Activated CD4-positive, alpha-beta T cell treated with anti-CD3 and anti-CD28 coated beads, Interleukin-2, amount 50 U/mL, for 4 hours (primary cell): ENCODE measurements around the gene SEPTIN12.
A peak's percentile ranks its signal among the peaks of the same experiment; 100 is the strongest.

Source experiments
- DNase-seq, 2 experiments: peaks; one replicate each; pipeline ENCODE4 v3.0.0-alpha.2; 2020

The SEPTIN12 gene

GRCh38 chr16:4787627-4788482, at the start of gene SEPTIN12:
Gene SEPTIN12 (minus strand): TSS chr16:4788345. CDS start chr16:4787645, 700 bp downstream.
- no peak for DNase-seq

DNA sequence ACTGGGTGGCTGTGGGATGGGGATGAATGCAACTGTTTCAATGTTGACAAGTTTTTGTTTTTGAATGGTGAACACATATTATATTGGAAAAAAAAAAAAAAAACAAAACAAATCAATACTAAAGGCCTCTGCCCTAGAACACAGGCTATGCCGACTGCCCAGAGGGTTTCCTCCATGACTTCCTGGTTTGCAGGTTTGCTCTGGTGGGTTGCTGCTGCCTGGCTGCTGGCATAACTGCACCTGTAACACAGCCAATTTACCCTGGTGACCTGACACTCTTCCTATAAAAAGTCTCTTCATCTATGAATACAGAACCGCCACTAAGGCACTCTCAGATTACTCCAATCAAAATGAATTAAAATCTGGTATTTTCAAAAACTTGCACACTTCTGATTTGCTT, 48.6 kb upstream of the SEPTIN12 start:
- no peak for DNase-seq

DNA sequence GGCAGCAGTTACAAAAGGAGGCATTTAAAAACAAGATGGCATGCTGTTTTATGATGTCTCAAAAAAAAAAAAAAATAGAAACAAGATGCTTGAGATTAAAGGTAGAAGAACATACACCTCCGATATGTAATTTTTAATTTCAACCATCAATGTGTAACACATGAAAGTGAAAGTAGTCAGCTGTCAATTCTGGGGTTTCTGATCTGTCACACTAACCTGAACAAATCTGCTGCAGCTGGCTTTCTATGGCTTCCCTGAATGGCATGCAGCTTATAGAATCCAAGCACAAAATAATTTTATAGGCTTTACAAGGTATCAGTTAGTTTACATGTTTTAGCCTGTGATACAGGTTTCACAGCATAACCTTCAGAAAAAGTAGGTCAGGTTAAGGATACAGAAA, 45.4 kb upstream of the SEPTIN12 start:
- no peak for DNase-seq

- DNase-seq: no peak
These were observed 44.7 kb upstream of the SEPTIN12 start for GRCh38 chr16:4832698-4833343.

- DNase-seq: no peak
These were observed 43.5 kb upstream of the SEPTIN12 start for GRCh38 chr16:4831616-4832015.

DNA sequence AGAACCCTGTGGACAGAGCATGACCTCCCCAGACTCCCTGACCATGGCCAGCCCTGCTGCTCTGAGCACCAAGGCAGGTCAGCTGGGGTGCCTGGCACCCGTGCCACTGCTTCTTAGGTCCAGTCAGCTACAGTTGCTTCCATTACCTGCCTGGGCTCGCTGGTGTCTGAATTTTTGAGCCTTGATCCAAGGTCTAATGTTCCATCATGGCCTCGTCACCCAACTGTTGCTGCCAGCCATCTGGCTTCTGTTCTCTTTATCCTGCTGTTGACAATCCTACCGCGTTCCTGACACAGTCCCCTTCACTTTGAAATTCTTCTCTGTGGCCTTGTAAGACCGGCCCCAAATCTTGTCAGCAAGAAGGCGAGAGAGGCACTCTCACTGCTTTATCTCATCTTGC, 42.3 kb upstream of the SEPTIN12 start:
- DNase-seq: no peak

GRCh38 chr16:4828567-4829321, 40.6 kb upstream of the SEPTIN12 start:
- no peak for DNase-seq

DNA sequence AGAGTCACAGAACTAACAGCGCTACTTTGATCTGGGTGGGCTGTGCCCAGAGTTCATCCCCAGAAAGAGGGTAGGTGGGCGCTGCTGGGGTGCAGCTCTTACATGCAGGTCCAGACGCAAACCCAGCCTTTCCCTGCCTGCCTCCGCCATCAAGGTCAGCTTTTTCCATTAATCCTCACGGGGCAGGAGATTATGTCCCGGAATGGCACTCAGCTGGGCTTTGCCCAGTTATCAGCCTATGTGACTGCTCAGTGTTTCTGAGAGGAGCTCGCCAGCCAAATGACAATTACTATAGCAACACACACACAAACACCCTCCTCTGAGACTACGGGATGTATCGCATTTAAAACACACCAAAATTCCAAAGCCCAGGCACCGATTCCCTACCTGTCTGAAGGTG, 38.8 kb upstream of the SEPTIN12 start:
- no peak for DNase-seq

GRCh38 chr16:4826526-4826925, 38.4 kb upstream of the SEPTIN12 start:
- no peak for DNase-seq

DNA sequence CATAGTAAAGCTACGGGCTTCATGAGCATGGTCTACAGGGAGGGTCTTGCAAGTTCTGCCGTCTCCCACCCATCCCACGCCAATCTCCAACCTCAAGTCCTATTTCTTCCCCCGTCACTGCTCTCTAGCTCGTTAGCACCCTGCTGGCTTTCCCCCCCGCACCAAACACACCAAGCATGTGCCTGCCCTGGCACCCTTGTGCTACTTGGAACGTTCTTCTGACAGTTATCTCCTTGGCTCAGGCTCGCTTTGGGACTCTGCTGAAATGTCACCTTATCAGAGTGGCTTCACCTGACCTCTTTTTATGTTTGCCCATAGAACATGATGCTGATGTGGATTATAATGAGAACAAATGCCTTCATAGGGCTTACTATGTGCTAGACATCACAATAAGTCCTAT, 37.1 kb upstream of the SEPTIN12 start:
- no peak for DNase-seq

DNA sequence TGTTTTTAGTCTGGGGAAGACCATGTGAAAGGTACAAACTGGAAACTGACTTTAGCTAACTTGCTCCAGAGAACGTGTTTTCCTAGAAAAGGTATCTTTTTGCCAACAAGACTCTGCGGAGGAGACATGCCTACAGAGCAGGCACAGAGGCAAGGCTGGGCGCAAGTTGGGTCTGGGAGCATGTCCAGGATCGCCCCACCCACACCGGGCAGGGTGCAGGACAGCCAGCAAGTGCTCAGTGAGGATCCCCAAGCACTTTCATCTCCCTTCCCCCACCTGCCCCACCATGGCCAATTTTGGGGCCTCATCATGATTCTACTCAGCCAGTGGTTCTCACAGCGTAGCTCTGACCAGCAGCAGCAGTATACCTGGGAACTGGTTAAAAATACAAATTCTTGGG, 32.5 kb upstream of the SEPTIN12 start:
- no peak for DNase-seq

- DNase-seq: no peak
These were observed 26.5 kb upstream of the SEPTIN12 start for GRCh38 chr16:4814542-4815173.

- no peak for DNase-seq
These were observed 25.9 kb upstream of the SEPTIN12 start for GRCh38 chr16:4814046-4814445.

DNA sequence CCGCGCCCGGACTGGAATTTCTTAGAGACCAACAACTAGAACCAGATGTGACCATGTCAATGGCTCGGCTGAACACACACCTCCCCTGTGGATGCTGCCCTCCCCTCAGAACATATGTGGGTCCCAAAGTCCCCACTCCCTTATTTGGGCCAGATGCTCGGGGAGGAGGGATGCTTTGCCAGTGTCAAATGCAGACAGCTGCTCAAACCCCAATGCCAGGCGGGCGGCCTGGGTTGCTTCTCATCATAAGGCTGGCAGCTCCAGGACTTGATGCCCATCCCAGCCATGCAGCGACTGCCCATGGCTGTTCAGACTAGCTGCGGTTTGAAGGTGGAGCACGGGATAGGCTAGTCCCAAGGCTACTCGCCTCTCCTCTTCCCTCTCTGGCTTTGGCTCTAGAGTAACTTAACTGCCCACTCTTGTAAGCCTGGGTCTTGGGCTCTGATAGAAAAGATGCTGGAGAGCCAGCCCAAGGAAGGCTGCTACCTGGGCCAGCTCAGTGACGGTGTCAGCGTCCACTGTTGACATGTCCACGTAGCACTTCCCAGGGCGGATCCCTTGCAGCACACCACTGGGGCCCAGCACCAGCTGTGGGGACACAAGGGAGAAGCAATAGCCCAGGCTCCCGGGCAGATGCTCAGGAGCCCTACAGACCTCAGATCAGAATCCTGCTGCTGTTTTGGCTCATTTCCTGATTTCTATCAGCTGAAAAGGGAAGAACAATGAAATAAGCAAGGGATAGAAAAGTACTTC, 25.3 kb upstream of the SEPTIN12 start:
- no peak for DNase-seq

DNA sequence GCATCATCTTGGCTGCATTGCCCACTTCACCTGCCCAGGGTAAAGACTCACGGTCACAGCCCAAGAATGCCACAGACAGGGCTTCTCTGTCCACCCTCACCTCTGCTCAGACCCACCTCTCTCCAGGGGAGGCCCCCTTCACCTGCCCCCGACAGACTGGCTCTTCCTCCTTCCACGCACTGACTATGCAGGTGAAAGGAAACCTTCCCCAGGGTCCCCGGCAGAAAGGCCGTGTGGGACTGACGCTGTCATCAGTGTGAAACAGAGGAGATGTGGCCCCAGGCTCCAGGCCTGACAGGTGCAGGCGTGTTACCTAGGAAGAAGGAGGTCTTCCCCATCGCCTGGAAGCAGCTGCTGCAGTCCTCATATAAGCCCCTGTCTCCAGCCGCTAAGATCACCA, 23.6 kb upstream of the SEPTIN12 start:
- DNase-seq: no peak

GRCh38 chr16:4811242-4811641, 23.1 kb upstream of the SEPTIN12 start:
- DNase-seq: no peak

GRCh38 chr16:4806280-4806679, 18.1 kb upstream of the SEPTIN12 start:
- DNase-seq: no peak

DNA sequence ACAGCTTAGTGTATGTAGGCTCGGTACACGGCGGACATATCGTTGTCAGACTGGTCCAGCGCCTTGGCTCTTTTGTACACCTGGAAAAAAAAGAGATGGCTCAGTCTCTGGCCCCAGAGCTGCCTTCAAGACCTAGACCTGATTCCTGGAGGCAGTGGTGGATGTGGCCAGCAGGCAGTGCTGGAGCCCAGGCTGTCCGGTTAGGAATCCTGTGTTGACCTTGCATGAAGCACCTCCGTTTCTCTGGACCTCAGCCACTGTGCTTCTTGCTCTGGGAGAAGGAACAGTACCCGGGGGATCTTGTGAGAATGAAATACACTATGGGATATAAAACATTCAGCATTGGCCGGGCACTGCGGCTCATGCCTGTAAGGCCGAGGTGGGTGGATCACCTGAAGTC, 17.1 kb upstream of the SEPTIN12 start:
- DNase-seq: no peak

DNA sequence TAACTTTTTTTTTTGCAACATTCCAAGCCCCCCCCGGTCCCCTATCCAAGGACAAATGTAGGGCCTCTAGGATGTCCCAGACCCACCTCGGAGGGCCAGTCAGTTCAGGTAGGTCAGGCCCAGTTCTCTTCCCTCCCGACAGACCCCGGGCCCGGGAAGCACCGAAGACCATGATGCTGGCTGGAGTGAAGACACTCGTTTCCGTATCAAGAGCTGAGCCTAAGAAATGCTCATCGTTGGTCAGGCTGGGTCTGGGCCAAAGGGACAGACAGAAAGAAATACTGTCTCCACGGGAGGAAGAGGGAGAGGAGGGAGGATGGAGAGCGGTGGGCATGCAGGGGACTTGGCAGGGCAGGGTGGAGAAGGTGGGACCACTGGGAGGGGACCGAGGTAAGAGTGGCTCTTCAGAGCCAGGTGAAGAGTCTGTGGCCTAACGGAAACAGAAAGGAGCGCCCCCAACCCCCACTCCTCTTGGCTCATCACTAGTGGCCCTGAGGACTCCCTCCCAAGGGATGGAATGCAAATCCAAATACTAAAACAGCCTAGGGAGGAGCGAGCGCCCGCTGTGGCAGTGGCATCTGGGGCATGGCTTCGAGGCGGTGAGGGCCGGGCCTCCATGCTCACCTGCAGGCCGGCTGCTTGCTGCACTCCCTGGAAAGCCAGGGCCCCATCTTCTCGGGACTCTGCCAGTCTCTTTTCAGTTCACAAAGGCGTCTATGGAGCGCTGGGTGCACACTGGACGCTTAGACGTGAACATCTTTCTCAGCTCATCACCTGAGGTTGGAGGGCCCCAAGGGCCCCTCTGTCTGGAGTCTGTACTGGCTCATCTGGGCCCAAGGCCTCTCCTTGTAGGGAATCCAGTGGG, 16.0 kb upstream of the SEPTIN12 start:
- DNase-seq: no peak

GRCh38 chr16:4803401-4803844, 15.3 kb upstream of the SEPTIN12 start:
- no peak for DNase-seq

- DNase-seq: peak; percentile 82 to 83
These were observed 14.6 kb upstream of the SEPTIN12 start for GRCh38 chr16:4802659-4803287.
